ENCODE measurements around the gene CHST6. TPM values are rescaled to one million over a fixed set of nuclear protein-coding genes. Genes with fewer than 3 reads are reported as not detected.

The CHST6 gene
- total and polyA plus RNA-seq, 2 of the 8 experiments (the other 6 are each of a cell fraction or from before 2014, with no cell fraction given): 18.2 to 25.4 TPM

DNA sequence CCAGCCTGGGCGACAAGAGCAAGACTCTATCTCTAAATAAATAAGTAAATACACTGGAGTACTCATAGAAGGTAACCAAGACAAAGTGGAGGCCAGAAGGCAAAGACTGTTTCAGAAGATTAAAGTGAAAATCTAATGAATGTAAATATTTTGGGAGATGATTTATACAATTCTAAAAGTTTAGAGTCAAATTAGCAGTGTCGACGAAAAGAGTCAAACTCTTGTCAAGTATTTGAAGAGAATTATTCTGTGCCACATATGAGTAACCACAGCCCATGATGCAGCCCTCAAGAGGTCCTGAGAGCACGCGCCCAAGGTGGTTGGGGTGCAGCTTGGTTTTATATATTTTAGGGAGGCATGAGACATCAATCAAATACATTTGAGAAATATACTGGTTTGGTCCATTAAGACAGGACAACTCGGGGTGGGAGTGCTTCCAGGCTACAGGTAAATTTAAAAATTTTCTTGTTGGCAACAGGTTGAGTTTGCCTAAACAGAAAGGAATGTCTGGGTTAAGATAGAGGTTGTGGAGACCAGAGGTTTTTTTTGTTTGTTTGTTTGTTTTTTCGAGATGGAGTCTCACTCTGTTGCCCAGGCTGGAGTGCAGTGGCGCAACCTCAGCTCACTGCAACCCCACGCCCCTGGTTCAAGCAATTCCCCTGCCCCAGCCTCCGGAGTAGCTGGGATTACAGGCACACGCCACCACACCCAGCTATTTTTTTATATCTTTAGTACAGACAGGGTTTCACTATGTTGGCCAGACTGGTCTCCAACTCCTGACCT, 65.4 kb downstream of the CHST6 start:
- WGBS, 2 experiments (ENCODE audit: extremely low coverage in 1 of 2, insufficient coverage in 1 of 2, insufficient read length in 1 of 2, insufficient replicate concordance in 2 of 2, low coverage in 1 of 2, low lambda C conversion rate in 2 of 2, missing lambda C conversion rate in 1 of 2): 91% methylated on average over 11 of the region's 11 CpGs; no CpG with 5 or more reads in 1 of the 2 experiments
- no peaks in the 10 kb centered on the region for H3K36me3 ChIP-seq (ENCODE audit: control insufficient read depth in 2 of 4, insufficient read depth in 4 of 4, low read length in 3 of 4)
- peaks cover 14 to 74% of the 10 kb centered on the region in 2 experiments; a peak in 3 of 4 replicates for H3K79me2 ChIP-seq (ENCODE audit: control insufficient read depth in 1 of 2, insufficient read depth in 2 of 2, low read length in 2 of 2)
- H3K4ac ChIP-seq (replicated peaks; ENCODE audit: insufficient read length, low read depth, low read length): no peak overlapping the region
- H3K23me2 ChIP-seq (ENCODE audit: low read depth, low read length): peaks cover 5% of the 10 kb centered on the region
- no peak for TF ChIP-seq SIX5 (IDR thresholded peaks at IDR 0.05; ENCODE audit: low read depth, low read length)
- no peak for TF ChIP-seq JUND (IDR thresholded peaks at IDR 0.05; ENCODE audit: low read length)
- TF ChIP-seq POU5F1 (IDR thresholded peaks at IDR 0.05; ENCODE audit: low read depth, low read length): no peak
- TF ChIP-seq, protein P1, sequence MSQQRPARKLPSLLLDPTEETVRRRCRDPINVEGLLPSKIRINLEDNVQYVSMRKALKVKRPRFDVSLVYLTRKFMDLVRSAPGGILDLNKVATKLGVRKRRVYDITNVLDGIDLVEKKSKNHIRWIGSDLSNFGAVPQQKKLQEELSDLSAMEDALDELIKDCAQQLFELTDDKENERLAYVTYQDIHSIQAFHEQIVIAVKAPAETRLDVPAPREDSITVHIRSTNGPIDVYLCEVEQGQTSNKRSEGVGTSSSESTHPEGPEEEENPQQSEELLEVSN (IDR thresholded peaks at IDR 0.05): no peak
- TF ChIP-seq RAD21 (IDR thresholded peaks at IDR 0.05 in 1 of 2, conservative IDR thresholded peaks at IDR 0.05 in 1 of 2; ENCODE audit: low read depth in 2 of 2, low read length in 2 of 2): no peak
- TF ChIP-seq, protein P2, sequence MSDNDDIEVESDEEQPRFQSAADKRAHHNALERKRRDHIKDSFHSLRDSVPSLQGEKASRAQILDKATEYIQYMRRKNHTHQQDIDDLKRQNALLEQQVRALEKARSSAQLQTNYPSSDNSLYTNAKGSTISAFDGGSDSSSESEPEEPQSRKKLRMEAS (IDR thresholded peaks at IDR 0.05): no peak
- TF ChIP-seq CEBPB (IDR thresholded peaks at IDR 0.05; ENCODE audit: low read depth, low read length): no peak
- TF ChIP-seq SIRT6 (IDR thresholded peaks at IDR 0.05; ENCODE audit: low read length): no peak
- TF ChIP-seq POLR2AphosphoS5 (IDR thresholded peaks at IDR 0.05; ENCODE audit: low read depth, low read length): no peak
- no peak for TF ChIP-seq ZNF274 (IDR thresholded peaks at IDR 0.05; ENCODE audit: borderline replicate concordance, extremely low read depth, low read length)
- TF ChIP-seq FOSL1 (IDR thresholded peaks at IDR 0.05; ENCODE audit: insufficient read depth, low read depth, low read length): no peak
- no peak overlapping the region for H4K5ac ChIP-seq (ENCODE audit: insufficient read length, low read depth, low read length)
- H3K27ac ChIP-seq (ENCODE audit: low read depth, low read length): no peak overlapping the region
- H2BK12ac ChIP-seq (ENCODE audit: low read depth, low read length): no peak overlapping the region
- H4K8ac ChIP-seq (ENCODE audit: extremely low read depth, insufficient read depth, low read length): no peak overlapping the region
- no peak overlapping the region for H3K23ac ChIP-seq (ENCODE audit: insufficient read length)
- H4K91ac ChIP-seq (replicated peaks; ENCODE audit: insufficient read length, low read length): no peak overlapping the region
- no peaks in the 10 kb centered on the region; a peak in 1 of 4 replicates for H3K9me3 ChIP-seq (ENCODE audit: insufficient read depth in 2 of 2, low read depth in 1 of 2, low read length in 1 of 2)
- ChIA-PET CTCF (ENCODE audit: partially characterized antibody) (interaction anchor here (0.6 kb wide), 2 partner anchors 35 to 414 kb away, joined by 3 to 5 read pairs; no protein-coding TSS in a partner anchor), POLR2A (ENCODE audit: partially characterized antibody) (no interaction called here)
- no peaks in the 10 kb centered on the region for H3K27me3 ChIP-seq (replicated peaks in 1 of 4; ENCODE audit: control insufficient read depth in 3 of 4, extremely low read depth in 1 of 4, insufficient read depth in 3 of 4, low read length in 3 of 4)
- FAIRE-seq (no peak), DNase-seq (ENCODE audit: low read depth in 1 of 2, low spot score in 2 of 2) (peak in 1 of 2 experiments; percentile 7)
- no peaks in the 10 kb centered on the region for H4K20me1 ChIP-seq (replicated peaks in 1 of 2; ENCODE audit: control insufficient read depth in 1 of 2, insufficient read depth in 2 of 2, low read length in 2 of 2)
- H2AFZ ChIP-seq (ENCODE audit: low read length): no peak overlapping the region
- H3K4me2 ChIP-seq (ENCODE audit: insufficient read depth in 1 of 2, low read depth in 2 of 2, low read length in 2 of 2): no peak overlapping the region
- H2BK20ac ChIP-seq (ENCODE audit: low read length): no peak overlapping the region
- H2BK15ac ChIP-seq (ENCODE audit: low read length): no peak overlapping the region
- no peak overlapping the region for H2BK5ac ChIP-seq (ENCODE audit: low read depth, low read length)
- no peak overlapping the region for H3K9ac ChIP-seq (replicated peaks in 1 of 4; ENCODE audit: extremely low read depth in 1 of 4, low read depth in 3 of 4, low read length in 3 of 4)
- H3K79me1 ChIP-seq (ENCODE audit: low read depth, low read length): no peaks in the 10 kb centered on the region; the same call in none of the 2 replicates
- H3K4me3 ChIP-seq (ENCODE audit: extremely low read depth in 1 of 4, insufficient read depth in 2 of 4, low read depth in 3 of 4, low read length in 4 of 4): no peak overlapping the region
- H3K14ac ChIP-seq (ENCODE audit: insufficient read length): no peak overlapping the region
- no peak overlapping the region for H3K18ac ChIP-seq (ENCODE audit: extremely low read depth, low read length)
- peaks cover 0 to 7% (median 3%) of the 10 kb centered on the region in 4 experiments; a peak in 4 of 7 replicates for H3K4me1 ChIP-seq (replicated peaks in 1 of 4; ENCODE audit: control insufficient read depth in 3 of 4, insufficient read depth in 4 of 4, low read length in 3 of 4)
- no peak overlapping the region for H2AK5ac ChIP-seq (ENCODE audit: low read depth, low read length)
- no peak overlapping the region for H3K56ac ChIP-seq (replicated peaks; ENCODE audit: insufficient read length, low read depth, low read length)
- no peak overlapping the region for H2BK120ac ChIP-seq (replicated peaks; ENCODE audit: low read depth, low read length)
